ENCODE results near the gene CDH12.

DNA sequence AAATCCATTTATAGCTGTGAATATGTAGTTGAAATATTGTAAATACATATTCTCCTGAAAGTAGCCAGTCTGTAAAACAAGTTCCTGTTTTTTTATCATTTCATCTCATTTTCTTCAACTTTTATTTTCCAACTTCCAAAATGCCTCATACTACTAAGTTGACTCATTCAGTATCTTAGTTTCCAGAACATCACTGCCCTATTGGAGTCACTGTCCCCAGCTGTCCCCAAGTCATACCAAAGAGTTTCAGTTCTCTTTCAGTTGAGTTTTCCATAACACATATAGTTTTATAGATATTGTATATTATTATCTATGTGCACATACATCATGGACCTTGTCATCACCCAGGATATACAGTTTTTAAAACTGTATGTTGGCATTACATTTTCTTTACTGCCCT, 261.7 kb downstream of the CDH12 start:
- no peak for TF ChIP-seq POLR2AphosphoS5 (IDR thresholded peaks at IDR 0.05; ENCODE audit: low read depth, low read length)
- TF ChIP-seq SIN3A (IDR thresholded peaks at IDR 0.05; ENCODE audit: borderline replicate concordance, insufficient read depth, low read length) = no peak
- no peak for TF ChIP-seq FOXP2 (optimal IDR thresholded peaks at IDR 0.05; ENCODE audit: borderline replicate concordance, extremely low read depth, extremely low read length, insufficient read depth)

Measured in PFSK-1 (cell line).